GM12891 (cell line): ENCODE data around the gene CBX1.
A peak's percentile ranks its signal among the peaks of the same experiment; 100 is the strongest.
"Not testable (repeated sequence)": the region's sequence is repeated elsewhere in the genome, so short reads cannot be mapped to it uniquely, and the experiment has no call there.

Experiments
- DNase-seq: peaks from one replicate; pipeline ENCODE4 v3.0.0; 2011; ENCODE audit warnings: low spot score; ENCODE audit not compliant: insufficient read length
- FAIRE-seq: peaks from 2 replicates; lab custom pipeline; 2011; peaks lifted over from hg19 to GRCh38; lab: Jason Lieb, UNC
- PAX5 ChIP-seq: IDR thresholded peaks from 2 replicates; pipeline ENCODE4 v1.6.1; 2011; ENCODE audit warnings: low read length, moderate library complexity, mild to moderate bottlenecking; ENCODE audit not compliant: insufficient read depth, severe bottlenecking
- POLR2A ChIP-seq: IDR thresholded peaks from 2 replicates; pipeline ENCODE4 v1.6.1; 2011; ENCODE audit warnings: low read depth, low read length, control low read depth
- POLR2AphosphoS5 ChIP-seq: IDR thresholded peaks from 2 replicates; pipeline ENCODE4 v1.6.1; 2011; ENCODE audit warnings: low read depth, low read length, control low read depth
- POU2F2 ChIP-seq: IDR thresholded peaks from 2 replicates; pipeline ENCODE4 v1.6.1; 2011; ENCODE audit warnings: low read depth, mild to moderate bottlenecking, control low read depth, low read length, moderate library complexity
- SPI1 ChIP-seq: IDR thresholded peaks from 2 replicates; pipeline ENCODE4 v1.6.1; 2011; ENCODE audit warnings: low read depth, low read length, control low read depth
- TAF1 ChIP-seq: IDR thresholded peaks from 2 replicates; pipeline ENCODE4 v1.6.1; 2011; ENCODE audit warnings: low read depth, low read length, control low read depth

CBX1 gene

DNA sequence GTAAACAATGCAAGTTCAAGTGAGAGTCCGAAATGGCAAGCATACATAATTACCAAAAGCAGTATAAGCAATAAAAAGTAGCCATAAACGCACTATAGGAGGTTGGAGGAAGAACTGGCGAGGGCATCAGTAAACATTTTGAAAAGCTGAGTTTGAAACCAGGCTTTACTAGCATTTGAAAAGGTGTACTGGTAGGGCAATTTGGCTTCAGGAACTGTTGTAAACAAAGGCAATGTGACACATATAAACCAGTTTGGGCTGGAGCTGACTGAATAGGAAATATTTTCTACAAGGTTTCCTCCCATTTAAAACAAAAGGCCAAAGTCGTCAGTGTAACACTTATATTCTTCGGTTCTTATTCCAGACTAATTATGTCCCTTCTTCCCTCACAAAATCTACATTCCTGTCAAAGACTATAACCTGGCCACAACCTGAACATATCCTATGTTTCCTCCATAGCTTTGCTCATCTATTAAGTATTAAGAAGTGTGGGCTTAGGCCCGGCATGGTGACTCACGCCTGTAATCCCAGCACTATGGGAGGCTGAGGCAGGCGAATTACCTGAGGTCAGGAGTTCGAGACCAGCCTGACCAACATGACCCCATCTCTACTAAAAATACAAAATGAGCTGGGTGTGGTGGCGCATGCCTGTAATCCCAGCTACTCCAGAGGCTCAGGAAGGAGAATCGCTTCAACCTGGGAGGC, 7.8 kb downstream of the CBX1 start:
- DNase-seq (no peak), FAIRE-seq (no peak)
- TF ChIP-seq TAF1: no peak
- TF ChIP-seq SPI1: no peak
- no peak for TF ChIP-seq POLR2AphosphoS5
- TF ChIP-seq PAX5: no peak
- TF ChIP-seq POU2F2: no peak

DNA sequence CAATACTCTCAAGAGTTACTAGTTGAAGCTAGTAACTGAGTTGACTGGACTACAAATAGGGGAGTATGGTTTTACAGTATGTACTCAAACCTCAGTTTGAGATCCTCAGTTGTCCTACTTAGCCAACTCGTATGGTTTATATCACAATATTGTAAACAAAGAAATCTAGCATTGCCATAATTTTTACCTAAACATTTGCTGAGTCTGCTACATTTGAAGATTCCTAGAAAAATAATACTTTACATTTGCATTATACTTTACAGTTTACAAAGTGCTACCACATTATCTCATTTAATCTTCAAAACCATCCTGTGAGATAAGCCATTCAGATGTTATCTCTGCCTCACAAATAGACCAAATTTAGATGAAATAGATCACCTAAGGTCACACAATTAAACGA, 16.3 kb downstream of the CBX1 start:
- TF ChIP-seq TAF1 (no peak), POU2F2 (no peak), PAX5 (no peak), POLR2A (no peak), POLR2AphosphoS5 (no peak), SPI1 (no peak)
- DNase-seq (no peak), FAIRE-seq (no peak)

DNA sequence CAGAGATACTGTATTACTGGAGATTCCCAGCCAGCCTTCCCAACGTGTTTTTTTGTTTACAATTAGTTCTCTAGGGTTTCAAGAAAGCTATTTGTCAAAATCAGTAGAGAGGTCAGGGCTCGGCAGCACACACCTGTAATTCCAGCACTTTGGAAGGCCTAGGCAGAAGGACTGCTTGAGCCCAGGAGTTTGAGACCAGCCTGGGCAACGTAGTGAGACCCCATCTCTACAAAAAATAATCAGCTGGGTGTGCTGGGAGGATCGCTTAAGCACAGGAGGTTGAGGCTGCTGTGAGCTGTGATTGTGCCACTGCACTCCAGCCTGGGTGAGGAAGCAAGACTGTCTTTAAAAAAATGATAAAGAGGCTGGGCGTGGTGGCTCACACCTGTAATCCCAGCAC, 19.4 kb downstream of the CBX1 start:
- DNase-seq: no peak
- FAIRE-seq: no peak
- no peak for TF ChIP-seq SPI1
- no peak for TF ChIP-seq POLR2AphosphoS5
- no peak for TF ChIP-seq TAF1
- no peak for TF ChIP-seq POLR2A
- TF ChIP-seq PAX5: no peak
- no peak for TF ChIP-seq POU2F2

- FAIRE-seq, DNase-seq: not testable (repeated sequence)
Observed at GRCh38 chr17:48077152-48077551, 24.1 kb downstream of the CBX1 start.

- DNase-seq (no peak), FAIRE-seq (peak; percentile 38)
- TF ChIP-seq TAF1 (no peak), POLR2AphosphoS5 (no peak), POLR2A (no peak), PAX5 (no peak), SPI1 (no peak), POU2F2 (no peak)
Observed at GRCh38 chr17:48074322-48075081, 26.8 kb downstream of the CBX1 start.

- DNase-seq, FAIRE-seq: not testable (repeated sequence)
Observed at GRCh38 chr17:48073566-48074094, 27.6 kb downstream of the CBX1 start.

DNA sequence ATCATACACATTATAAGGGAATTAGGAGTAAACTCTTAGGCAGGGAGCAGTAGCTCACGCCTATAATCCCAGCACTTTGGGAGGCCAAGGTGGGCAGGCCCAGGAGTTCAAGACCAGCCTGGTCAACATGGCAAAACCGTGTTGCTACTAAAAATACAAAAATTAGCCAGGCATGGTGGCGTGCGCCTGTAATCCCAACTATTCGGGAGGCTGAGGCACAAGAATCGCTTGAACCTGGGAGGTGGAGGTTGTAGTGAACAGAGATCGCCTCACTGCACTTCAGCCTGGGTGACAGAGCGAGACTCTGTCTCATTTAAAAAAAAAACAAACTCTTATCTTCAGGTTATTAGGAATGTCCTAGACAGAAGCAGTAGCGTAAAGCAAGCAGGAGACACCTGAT, 28.5 kb downstream of the CBX1 start:
- not testable (repeated sequence) for DNase-seq, FAIRE-seq

DNA sequence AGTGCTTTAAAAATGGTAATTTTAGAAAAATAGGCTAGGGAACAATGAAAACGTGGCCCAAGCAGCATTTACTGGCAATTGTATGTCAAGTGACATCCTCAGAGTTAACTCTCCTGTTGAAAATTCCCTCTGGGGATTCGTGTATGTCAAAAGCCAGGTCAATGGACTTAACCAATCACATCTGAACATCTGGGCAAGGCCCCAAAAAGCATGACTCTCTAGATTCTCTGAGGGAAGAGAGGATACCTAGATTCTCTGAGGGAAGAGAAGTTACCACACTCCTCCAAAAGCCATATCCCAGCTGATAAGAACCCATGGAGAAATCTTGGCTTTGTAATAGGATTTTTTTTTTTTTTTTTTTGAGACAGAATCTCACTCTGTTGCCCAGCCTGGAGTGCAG, 29.6 kb downstream of the CBX1 start:
- TF ChIP-seq PAX5 (no peak), SPI1 (no peak), TAF1 (no peak), POLR2AphosphoS5 (no peak), POLR2A (no peak), POU2F2 (no peak)
- FAIRE-seq (no peak), DNase-seq (no peak)

- DNase-seq (no peak), FAIRE-seq (no peak)
Observed at GRCh38 chr17:48070195-48070594, 31.1 kb downstream of the CBX1 start.

DNA sequence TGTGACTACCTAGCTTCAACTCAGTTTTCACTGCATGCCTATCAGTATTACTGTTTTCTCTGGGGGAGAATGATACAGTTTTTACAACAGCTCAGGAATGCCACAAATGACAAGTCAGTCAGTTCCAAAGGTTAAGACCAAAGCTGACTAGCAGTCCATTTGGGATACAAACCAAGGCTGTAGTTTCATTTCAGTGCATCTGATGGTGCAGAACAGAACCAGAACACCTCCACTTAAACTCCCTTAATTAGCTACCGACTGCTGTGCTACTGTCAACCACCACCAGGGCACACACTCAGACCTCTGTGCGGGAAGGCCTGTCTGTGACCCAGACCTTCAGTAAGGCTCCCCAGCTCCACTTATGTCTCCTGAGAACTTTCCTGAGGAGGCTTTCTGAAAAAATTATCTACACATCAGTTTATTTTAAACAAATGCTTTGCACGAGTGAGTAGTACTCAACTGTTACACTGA, 32.8 kb downstream of the CBX1 start:
- FAIRE-seq: no peak
- TF ChIP-seq POLR2A (no peak), POLR2AphosphoS5 (no peak)
- DNase-seq: no peak

More at GRCh38 chr17:48070195-48070594, 31.1 kb downstream of the CBX1 start:
- no peak for TF ChIP-seq TAF1
- no peak for TF ChIP-seq POU2F2
- TF ChIP-seq POLR2A: no peak
- TF ChIP-seq POLR2AphosphoS5: no peak
- no peak for TF ChIP-seq SPI1
- no peak for TF ChIP-seq PAX5

- FAIRE-seq, DNase-seq: not testable (repeated sequence)
Observed at GRCh38 chr17:48067808-48068207, 33.5 kb downstream of the CBX1 start.
